HG03066 (cell line): ENCODE data around the gene IGDCC3.
"Not testable (repeated sequence)": the region's sequence is repeated elsewhere in the genome, so short reads cannot be mapped to it uniquely, and the experiment has no call there.

ENCODE experiments used
- ATAC-seq: cut with Tn5 transposase; IDR thresholded peaks from one replicate; pipeline ENCODE4 v1.9.1; 2021; ENCODE audit warnings: low read depth; ENCODE audit not compliant: unreplicated experiment

Gene IGDCC3

DNA sequence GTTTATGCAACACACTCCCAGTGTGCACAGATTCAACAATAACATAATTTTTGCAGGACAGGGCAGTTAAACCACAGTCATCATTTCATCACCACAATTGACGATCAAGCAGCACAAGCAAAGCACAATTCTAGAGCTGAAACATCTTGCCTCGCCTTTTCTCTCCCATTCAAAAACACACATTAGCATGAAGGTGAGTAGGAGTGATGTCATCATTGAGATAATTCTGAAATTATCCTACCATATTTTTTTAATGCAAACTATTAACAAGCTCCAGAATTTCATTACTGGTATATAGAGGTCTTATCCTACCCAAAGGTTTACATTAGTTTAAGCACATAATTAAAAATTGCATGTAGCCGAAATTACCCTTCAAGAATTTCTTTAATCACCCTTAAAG is 3.5 kb downstream of the IGDCC3 start:
- ATAC-seq, result no peak

DNA sequence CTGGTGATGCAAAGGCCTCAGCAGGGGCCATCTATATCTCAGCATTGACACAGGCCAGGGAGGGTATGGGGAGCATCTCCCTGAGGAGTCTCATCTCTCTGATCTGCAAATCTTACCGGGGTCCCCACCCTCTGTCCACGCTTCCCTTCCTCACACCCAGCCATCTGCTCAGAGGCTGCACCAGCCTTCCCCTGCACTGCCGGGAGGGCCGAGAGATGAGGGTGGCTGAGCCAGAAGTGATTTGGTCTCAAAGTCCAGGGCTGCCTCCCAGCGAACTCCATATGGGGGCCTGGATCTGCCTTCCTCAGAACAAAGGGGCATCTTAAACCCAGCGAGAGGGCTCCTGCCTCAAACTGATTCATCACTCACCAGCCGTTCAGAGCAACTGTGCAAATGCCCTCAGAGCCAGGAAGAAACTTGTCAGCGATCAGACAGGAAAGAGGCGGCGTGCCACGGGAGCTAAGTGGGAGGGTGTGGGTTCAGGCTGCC is 4.6 kb downstream of the IGDCC3 start:
- ATAC-seq, result no peak

DNA sequence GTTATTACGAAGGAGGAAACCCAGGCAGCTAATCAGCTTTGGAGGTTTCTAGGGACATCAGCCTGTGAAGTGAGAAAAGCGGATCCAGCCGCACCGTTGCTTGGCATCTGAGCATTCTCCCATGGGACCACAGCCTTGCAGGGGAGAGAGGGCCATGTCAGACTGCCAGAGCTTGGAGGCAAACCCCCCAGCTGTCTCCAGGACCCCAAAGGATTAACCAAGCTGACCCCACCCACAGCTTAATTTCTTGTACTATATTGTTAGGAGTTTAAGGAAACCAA is 5.1 kb downstream of the IGDCC3 start:
- no peak for ATAC-seq

DNA sequence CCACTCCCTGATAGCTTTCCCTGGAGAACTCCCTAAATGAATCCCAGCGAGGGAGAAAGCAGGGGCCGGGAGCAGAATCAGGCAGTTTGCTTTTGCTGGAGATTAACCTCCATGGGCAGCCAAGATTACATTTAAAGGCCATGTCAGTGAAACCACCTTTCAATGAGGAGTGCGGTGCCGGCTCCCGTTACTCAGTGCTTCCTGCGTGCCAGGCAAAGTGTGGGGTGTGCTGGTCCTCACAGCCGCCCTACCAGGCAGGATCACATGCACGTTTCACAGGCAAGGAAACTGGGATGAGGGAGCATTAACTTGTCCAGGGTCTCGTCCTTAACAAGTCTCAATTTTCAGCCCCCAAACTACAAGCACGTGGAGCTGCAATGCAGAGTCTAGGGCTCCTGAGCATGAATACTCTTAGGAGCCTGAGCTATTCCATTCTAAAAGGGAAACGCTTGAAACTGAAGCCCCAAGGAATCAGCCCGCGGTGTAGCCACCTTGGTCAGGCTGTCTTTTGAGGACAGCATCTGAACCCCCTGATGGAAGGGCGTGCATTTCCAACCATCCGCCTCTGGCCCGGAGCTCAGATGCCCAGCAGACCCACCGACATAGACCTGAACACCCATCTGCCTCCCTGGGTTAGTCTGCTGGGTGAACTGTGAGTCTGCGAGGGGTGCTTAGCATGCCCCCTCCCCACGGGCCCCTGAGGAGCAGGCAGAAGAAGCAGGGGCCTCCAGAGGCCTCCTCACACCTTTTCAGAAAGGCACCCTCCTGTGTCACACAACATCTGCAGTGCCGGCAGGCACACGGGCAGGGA is 5.6 kb downstream of the IGDCC3 start:
- ATAC-seq, result no peak

DNA sequence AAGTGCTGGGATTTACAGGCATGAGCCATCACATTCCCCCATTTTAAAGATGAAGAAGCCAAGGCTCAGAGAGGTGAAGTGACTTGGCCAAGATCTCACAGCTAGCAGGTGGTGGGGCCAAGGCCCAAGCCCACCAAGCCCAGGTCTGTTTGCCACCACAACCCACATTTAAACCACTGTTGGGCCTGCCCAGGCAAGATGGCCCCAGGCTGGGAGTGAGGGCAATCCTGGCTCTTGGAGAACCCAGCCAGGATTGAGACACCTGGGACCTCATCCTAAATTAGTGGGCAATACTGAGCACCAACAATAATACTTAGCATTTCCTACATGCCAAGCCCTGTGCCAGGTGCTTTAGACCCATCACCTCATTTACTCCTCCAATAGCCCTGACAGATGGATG is 6.9 kb downstream of the IGDCC3 start:
- ATAC-seq, result no peak

DNA sequence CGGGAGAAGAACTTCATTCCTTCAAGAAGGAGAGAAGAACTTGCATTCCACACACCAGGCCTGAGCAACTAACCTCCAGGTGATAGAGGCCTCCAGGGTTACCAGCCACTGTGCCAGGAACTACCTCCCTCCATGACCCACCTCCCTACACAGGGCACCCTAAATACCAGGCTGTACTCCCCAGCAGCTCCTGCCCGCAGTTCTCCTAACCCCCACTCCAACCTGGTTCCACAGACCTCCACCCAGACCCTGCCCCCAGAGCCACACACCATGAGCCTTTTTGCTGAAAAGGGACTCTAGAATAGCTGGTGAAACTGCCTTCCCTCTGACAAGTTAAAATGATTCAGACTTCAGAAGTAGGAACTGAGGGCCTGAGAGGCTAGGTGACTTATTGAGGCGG is 8.2 kb downstream of the IGDCC3 start:
- no peak for ATAC-seq

DNA sequence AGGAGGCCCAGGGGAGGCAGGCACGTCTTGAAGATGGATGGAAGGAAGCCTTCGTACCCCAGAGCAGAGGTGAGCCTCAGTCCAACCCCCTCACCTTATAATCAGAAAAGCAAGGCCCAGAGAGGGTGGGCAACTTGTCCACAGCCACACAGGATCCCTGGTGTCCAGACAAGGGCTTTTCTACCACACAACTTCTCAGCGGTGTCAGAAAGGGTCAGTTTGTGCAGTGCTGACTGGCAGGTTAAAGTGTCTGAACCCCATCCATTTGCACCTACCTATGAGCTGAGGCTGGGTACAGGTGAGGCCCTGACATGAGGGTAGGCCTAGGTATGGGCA is 8.6 kb downstream of the IGDCC3 start:
- no peak for ATAC-seq

DNA sequence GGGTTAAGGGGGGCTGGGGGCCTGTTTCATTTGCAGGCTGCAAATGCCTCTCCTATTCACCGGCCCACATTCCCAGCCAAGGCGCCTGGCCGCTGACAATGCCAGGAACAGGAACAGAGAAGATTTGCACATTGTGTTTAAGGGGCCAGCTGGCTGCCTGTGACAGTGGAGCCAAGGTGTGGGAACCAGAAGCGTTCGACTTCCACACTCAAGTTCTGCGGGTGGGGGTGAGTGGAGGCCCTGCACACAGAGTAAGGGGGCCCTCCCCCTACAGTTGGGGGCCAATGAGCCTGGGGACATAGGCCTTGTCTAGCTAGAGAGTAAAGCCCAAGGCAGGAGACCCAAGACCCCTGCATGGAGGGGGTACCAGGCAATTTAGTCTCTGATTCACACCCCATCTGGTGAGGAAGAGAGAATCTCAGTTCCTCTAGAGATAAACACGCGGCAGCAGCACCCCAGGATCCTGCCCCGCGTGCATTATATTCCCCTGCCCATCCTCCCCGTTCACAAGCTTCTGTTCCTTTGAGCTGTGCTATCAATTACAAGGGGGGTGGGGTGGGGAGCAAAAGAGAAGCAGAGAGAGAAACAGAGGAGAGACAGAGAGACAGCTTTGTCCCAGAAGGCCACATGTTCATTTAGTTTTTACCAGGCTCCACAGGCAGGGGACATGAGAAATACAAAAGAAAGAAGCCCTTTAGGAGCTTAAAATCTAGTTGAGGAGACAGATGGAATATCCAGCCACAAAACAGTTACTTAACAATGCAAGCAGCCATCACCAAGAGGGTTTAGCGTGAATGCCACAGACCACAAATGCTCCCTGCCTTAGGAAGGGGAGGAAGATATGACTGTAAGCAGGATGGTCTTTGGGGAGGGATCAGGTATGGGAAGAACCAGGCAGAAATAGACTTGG is 9.2 kb downstream of the IGDCC3 start:
- no peak for ATAC-seq

DNA sequence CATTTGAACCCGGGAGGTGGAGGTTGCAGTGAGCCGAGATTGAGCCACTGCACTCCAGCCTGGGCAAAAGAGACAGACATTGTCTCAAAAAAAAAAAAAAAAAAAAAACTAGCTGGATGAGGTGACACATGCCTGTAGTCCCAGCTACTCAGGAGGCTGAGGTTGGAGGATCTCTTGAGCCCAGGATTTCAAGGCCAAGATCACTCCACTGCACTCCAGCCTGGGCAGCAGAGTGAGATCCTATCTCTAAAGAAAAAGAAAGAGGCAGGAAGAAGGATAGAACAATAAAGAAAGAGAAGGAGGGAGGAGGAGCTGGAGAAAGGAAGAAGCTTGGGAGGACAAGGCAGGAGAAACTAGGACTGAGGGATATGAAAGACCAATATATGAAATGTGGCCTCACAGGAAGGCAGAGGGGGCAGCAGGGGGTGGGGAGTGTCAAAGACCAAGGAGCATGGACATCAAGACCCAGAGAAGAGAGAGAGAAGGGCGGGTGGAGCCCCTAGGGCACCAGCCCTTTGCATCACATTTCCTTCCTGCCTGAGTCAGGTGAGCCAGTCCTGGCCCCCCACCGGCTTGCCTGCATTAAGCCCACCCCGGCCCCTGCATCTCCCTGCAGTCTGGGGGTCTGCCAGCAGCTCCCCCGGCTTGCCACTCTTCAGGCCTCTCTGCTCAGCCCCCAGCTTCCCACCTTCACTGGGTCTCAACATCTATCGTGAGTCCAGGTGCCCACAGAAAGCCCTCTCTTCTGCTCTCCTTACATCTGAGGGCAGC is 11.5 kb downstream of the IGDCC3 start:
- ATAC-seq, result no peak

DNA sequence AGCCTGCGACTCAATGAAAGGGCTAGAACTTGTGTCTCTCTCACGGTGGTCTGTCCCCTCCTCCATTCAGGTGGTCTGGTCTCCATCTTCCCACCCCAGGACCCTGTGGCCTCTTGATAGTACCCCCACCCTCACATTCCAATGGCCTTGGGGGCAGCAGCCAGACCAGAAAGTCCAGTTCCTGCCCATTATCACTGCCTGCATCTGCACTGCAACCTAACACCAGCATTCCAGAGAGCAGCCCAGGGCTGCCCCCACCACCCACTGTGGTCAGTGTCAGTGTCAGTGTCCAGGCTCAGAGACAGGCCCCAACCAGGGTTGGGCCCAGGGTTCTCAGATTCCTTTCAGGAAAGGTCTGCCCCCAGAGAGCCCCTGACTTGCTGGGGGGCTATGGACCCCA is 12.6 kb downstream of the IGDCC3 start:
- no peak for ATAC-seq

DNA sequence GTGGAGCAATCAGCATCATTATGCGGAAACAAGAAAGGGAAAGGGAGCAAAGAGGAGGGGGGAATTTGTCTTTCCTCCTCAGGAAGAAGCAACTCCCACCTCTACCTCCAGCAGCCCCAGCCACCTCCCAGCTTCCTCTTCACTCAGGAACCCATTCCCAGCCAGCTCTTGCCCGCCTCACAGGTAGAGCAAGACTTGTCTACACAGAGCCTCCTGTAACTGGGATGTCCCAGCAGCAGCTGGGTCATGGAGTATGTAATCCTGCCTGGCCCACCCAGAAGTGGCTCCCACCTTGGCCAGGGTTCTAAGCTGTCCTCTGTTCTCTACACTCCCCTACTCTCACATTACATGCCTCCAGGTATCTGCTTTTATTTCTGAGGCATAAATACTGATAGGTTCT is 14.0 kb downstream of the IGDCC3 start:
- no peak for ATAC-seq

DNA sequence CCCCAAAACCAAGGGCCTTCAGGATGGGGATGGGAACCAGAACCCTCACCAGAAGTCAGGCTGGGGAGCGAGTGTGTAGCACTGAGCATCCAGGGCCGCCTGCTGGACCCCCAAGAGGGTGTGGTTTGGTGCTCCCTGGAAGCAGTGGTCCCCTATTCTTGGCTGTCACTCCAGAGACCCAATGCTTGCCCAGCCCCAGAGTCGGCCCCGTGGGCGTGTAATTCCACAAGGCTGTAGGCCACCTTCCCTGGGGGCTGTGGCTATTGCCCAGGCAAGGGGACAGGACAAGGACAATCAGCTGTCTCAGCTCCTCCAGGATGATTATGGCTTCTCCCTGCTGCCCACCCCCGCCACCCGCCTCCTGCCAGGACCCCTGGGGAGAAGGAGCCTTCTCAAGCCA is 14.5 kb downstream of the IGDCC3 start:
- ATAC-seq, result no peak

DNA sequence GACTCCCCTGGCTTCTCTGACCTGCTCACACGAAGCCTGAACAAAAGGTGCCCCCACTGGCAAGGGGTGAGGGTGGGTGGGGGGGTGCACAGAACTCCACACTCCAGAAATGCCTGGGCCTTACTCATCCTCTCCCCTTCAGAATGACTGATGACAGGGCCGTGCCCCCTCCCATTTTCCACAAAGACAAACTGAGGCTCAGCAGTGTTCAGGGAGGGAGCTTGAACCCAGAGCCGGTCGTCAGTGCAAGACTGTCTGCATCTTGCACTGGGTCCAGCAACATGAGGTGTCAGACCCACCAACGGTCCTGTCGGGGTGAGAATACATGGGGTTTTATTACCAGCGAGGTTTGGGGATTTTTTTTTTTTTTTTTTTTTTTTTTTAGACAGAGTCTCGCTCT is 15.3 kb downstream of the IGDCC3 start:
- no peak for ATAC-seq

DNA sequence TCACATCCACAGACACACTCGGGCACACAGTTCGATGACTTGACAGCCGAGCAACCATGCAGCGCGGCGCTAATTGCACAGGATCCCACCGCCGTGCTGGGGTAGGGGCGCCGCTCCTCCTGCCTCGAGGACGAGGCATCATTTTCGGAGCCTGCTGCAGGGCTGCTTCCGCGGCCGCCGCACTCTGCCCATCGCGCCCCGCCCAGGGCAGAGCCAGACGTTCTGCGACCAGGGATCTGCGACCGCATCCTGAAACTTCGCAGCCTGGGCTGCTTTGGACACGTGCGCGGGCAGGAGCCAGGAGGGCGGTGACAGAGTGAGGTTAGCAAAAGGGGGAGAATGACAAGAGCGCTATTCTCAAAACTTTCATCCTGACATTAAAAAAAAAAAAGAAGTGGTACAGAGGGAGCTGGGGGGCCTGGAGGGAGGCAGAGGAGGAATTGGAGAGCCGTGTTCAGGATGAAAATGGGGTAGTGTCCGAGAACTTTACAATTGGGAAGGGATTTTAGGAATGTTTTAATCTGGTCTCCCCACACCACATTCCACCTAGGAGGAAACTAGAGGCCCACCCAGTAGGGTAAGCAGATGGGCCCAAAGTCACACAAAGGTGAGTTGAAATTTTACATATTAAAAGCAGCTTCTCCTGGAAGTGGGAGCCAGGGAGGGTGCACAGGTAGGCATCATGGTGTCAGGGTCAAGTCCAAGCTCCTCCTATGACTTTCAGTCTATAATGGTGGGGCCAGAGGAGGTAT is 15.9 kb downstream of the IGDCC3 start:
- ATAC-seq, result no peak

DNA sequence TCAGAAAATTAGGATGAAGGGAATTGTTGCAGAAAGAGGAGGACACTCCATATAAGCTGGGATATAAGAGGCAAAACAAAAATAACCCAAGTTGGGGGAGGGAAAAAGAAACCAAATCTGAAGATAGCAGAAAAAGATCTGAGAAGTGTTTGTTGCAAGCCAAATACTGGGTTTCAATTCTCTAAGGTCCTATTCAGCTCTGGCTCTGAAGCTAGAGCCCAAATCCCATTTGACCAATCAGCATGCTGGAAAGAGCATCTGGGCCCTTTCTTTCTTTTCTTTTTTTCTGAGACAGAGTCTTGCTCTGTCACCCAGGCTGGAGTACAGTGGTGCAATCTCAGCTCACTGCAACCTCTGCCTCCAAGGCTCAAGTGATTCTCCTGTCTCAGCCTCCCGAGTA is 17.3 kb downstream of the IGDCC3 start:
- ATAC-seq, result no peak

DNA sequence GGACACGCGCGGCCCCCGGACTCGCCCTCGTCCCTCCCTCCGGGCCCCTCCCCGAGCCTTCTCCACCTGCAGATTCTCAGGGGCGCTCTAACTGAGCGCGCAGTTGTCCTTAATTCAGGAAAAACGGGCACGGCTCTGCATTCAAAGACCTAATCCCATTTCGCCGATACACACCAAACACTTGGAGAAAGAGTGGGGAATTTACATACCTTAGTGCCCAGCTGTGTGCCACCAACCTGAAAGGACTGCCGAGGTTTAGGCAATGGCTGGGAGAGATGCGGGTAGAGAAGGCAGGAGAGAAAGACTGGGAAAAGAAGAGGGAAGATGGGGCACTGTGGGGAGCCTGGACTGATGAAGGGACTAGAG is 21.8 kb downstream of the IGDCC3 start:
- ATAC-seq, result no peak

DNA sequence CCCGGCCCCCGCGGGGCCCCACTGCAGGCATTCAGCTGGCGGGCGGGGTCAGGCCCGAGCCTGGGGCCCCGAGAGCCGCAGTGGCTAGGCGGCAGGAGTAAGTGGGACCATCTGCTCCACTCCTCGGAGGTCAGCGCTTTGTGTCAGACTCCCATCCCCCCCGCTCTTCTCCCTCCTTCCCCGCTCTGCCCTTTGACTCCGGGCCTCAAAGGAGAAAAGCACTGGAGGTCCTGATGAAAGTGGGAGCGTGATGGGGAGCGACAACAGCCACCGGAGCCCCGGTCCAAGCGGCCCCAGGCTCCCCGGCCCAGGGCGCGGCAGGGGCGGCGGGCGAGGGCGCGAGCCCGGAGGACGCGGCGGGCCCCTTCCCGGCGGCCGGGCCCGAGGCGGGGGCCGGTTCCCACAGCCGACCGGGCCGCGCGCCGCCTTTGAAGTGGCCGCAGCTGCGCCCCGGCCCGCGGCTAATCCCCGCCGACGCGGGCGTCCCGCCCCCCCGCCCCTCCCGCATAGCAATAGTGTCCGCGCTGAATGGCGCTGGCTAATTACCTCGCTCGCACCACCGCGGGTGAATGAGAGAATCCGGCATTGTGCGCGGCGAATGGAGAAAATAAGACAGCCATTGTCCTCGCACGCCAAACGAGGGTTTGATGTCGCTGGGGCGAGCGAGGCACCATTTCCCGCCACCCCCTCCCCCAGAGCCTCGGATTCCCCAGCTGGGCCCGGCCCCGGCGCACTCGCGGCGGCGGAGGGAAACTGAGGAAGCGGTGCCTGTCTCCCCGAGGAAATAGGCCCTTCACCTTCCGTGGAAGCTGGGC is 22.4 kb downstream of the IGDCC3 start:
- no peak for ATAC-seq

DNA sequence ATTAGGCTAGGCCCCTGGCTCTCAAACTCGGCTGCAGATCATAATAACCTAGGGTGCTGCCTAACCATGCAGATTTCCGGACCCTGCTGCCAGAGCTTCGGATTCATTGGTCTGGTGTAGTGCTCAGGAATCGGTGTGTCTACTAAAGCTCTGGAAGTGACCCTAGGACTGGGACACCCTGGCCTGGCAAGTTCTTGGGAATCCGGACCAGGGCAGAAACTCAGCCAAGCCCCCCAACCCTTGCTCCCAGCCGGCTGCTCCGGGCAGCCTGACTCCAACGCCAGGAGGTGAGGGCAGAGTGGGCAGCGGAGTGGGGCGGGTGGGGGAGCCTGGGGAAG is 23.0 kb downstream of the IGDCC3 start:
- ATAC-seq, result no peak

DNA sequence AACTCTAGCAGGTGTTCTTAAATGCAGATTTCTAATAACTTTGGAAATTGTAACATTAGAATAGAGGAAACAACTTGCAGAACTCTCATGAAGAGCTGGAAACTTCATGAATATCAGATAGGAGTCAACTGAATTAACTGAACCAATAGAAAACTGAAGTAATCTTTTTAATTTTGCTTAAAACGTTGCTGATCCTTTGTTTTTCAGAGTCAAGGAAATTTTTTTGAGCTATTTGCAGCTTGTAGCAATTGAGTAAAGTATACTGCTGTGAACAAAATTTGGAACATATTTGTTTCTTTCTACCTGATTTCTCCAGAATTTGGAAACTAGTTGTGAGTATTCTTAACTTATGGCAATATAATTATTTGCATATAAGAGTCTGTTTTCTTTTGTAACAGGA is 25.8 kb downstream of the IGDCC3 start:
- not testable (repeated sequence) for ATAC-seq

DNA sequence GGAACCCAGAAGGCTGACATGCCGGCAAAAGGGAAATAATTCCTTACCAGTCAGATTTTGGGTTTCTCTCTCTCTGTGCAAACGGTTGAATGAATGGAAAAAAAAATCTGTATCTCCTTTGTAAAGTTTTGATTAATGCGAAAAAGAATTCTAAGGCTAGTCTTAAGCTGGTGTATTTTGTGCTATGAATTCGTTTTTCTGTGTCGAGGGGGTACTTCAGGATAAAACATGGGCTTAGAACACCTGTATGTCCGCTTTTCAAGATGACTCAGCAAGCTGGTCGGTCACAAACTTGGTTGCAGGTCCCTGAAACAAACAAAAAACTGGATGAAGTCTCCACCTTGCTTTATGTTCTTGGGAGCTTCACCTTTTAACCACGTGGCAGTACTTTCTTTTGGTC is 28.5 kb downstream of the IGDCC3 start:
- no peak for ATAC-seq
